Measurements from ENCODE around the gene ATP8A2.

DNA sequence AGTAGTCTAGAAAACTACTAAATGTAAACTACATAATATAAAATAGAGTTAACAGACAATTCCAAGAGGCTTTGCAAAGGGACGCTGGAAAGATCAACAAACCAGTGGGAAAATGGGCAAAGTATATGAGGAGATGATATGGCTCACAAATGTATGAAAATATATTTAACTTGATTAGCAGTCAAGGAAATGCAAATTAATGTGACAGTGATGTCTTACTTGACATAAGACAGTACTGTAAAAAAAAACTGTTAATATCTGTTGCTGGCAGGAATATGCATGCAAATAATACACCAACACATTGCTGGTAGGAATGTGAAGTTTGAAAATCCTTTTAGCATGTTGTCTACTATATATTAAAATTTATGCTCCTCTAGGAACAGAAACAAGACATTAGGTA is 136.1 kb downstream of the ATP8A2 start:
- TF ChIP-seq YY1 (IDR thresholded peaks at IDR 0.05; ENCODE audit: insufficient read depth, insufficient read length) = no peak
- no peak for TF ChIP-seq ZNF274 (IDR thresholded peaks at IDR 0.05; ENCODE audit: low read depth, low read length)
- TF ChIP-seq SUZ12 (IDR thresholded peaks at IDR 0.05; ENCODE audit: extremely low read depth, insufficient read depth, insufficient read length) = no peak

Data from NT2/D1 (cell line).